ENCODE data around the gene RAB44. TPM values are rescaled to one million over a fixed set of nuclear protein-coding genes. Genes with fewer than 3 reads are reported as not detected.

The RAB44 gene
- polyA plus RNA-seq, 1 of the 3 experiments (the other 2 are of a cell fraction): 0.12 TPM

- Histone ChIP-seq H3K9me2 (no peaks in the 10 kb centered on the region), H3K9me3 (no peaks in the 10 kb centered on the region), H3K79me2 (ENCODE audit: insufficient read depth) (no peaks in the 10 kb centered on the region), H4K20me1 (ENCODE audit: insufficient read depth) (no peaks in the 10 kb centered on the region), H3K9ac (no peak overlapping the region), H2AFZ (ENCODE audit: low read depth) (no peak overlapping the region), H3F3A (replicated peaks; ENCODE audit: insufficient read depth) (no peaks in the 10 kb centered on the region), H3K27ac (ENCODE audit: low read depth in 2 of 2, low read length in 1 of 2) (no peak overlapping the region), H3K4me1 (ENCODE audit: control insufficient read depth in 1 of 2, insufficient read depth in 2 of 2, low read depth in 1 of 2, low read length in 1 of 2) (peaks cover 9 to 15% of the 10 kb centered on the region in 2 experiments; a peak in 3 of 4 replicates), H3K27me3 (ENCODE audit: insufficient read depth) (peaks cover 5% of the 10 kb centered on the region; the same call in 1 of the 2 replicates), H3K4me2 (no peak overlapping the region), H3K4me3 (ENCODE audit: low read depth in 2 of 2, low read length in 1 of 2) (no peak overlapping the region), H3K36me3 (replicated peaks in 1 of 2; ENCODE audit: control insufficient read depth in 1 of 2, insufficient read depth in 2 of 2, low read length in 1 of 2) (no peaks in the 10 kb centered on the region)
- POLR2A ChIA-PET: no interaction called here
- DNase-seq: no peak
- WGBS (ENCODE audit: low lambda C conversion rate): 76% methylated on average over 13 of the region's 13 CpGs
- TF ChIP-seq GATA2 (CRISPR knock-in tag; IDR thresholded peaks at IDR 0.05) (no peak), MXI1 (IDR thresholded peaks at IDR 0.05; ENCODE audit: low read depth, low read length) (no peak), REST (IDR thresholded peaks at IDR 0.05; ENCODE audit: low read depth, low read length) (no peak), FOSL2 (IDR thresholded peaks at IDR 0.05; ENCODE audit: borderline replicate concordance, low read depth) (no peak), PBX3 (IDR thresholded peaks at IDR 0.05) (no peak), CTCF (IDR thresholded peaks at IDR 0.05) (no peak), POLR2AphosphoS5 (IDR thresholded peaks at IDR 0.05; ENCODE audit: low read depth, low read length) (no peak), RFX5 (IDR thresholded peaks at IDR 0.05; ENCODE audit: low read length) (no peak), RAD21 (IDR thresholded peaks at IDR 0.05; ENCODE audit: low read length) (no peak), CHD2 (IDR thresholded peaks at IDR 0.05; ENCODE audit: low read length, partially characterized antibody) (no peak)
- TF ChIP-seq, protein P1, sequence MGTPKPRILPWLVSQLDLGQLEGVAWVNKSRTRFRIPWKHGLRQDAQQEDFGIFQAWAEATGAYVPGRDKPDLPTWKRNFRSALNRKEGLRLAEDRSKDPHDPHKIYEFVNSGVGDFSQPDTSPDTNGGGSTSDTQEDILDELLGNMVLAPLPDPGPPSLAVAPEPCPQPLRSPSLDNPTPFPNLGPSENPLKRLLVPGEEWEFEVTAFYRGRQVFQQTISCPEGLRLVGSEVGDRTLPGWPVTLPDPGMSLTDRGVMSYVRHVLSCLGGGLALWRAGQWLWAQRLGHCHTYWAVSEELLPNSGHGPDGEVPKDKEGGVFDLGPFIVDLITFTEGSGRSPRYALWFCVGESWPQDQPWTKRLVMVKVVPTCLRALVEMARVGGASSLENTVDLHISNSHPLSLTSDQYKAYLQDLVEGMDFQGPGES (IDR thresholded peaks at IDR 0.05; ENCODE audit: low read depth, low read length): no peak
- CTCF ChIA-PET: no interaction called here
Measured at GRCh38 chr6:36649701-36650484, 47.7 kb upstream of the RAB44 start.

Measured in SK-N-SH (cell line).